Neural cell (in vitro differentiated cells): ENCODE data around the gene UNCX.

Experiments
- EP300 ChIP-seq: fragments of 450-650 bp; conservative IDR thresholded peaks from 2 replicates; pipeline ENCODE4 v1.6.1; 2014; ENCODE audit warnings: antibody characterized with exemption, mild to moderate bottlenecking, moderate library complexity; ENCODE audit not compliant: poor library complexity, severe bottlenecking
- POLR2AphosphoS5 ChIP-seq: IDR thresholded peaks from 2 replicates; pipeline ENCODE4 v1.6.1; 2012
- TF ChIP-seq, protein P1 (sequence below): fragments of 450-650 bp; IDR thresholded peaks from 2 replicates; pipeline ENCODE4 v1.5.1; 2014; ENCODE audit warnings: antibody characterized with exemption, mild to moderate bottlenecking, moderate library complexity; ENCODE audit not compliant: poor library complexity, severe bottlenecking

- TF ChIP-seq, protein P1, sequence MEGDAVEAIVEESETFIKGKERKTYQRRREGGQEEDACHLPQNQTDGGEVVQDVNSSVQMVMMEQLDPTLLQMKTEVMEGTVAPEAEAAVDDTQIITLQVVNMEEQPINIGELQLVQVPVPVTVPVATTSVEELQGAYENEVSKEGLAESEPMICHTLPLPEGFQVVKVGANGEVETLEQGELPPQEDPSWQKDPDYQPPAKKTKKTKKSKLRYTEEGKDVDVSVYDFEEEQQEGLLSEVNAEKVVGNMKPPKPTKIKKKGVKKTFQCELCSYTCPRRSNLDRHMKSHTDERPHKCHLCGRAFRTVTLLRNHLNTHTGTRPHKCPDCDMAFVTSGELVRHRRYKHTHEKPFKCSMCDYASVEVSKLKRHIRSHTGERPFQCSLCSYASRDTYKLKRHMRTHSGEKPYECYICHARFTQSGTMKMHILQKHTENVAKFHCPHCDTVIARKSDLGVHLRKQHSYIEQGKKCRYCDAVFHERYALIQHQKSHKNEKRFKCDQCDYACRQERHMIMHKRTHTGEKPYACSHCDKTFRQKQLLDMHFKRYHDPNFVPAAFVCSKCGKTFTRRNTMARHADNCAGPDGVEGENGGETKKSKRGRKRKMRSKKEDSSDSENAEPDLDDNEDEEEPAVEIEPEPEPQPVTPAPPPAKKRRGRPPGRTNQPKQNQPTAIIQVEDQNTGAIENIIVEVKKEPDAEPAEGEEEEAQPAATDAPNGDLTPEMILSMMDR, result no peak
- no peak for TF ChIP-seq EP300
- no peak for TF ChIP-seq POLR2AphosphoS5
Observed at GRCh38 chr7:1232623-1233332, at the start of gene UNCX.
